ENCODE results near the gene GLIPR1L2. TPM values are rescaled to one million over a fixed set of nuclear protein-coding genes. Genes with fewer than 3 reads are reported as not detected.
"Not testable (repeated sequence)": the region's sequence is repeated elsewhere in the genome, so short reads cannot be mapped to it uniquely, and the experiment has no call there.

The GLIPR1L2 gene
- total RNA-seq, 2 experiments from 2014 or later, result 0.44 to 0.56 TPM

DNA sequence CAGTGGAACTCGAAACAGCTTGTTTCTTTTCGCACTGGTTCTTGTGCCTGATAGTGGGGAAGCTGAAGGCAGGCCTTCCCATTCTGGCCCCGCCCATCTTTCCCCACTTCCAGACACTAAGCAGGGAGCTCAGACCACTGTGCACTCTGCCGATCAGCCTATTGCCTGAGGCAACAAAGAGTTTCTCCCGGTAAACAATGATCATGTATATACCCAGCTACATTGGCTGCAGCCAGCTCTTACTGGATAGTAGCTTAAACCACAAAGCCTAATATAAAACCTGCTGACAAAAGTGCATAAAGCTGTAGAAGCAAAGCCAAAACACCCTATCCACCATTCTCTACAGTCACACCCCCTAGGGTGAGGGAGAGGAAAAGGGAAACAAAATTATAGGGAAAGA lies 65.0 kb downstream of the GLIPR1L2 start:
- no peaks in the 10 kb centered on the region for H3K9me3 Mint-ChIP-seq
- no peaks in the 10 kb centered on the region for H3K27me3 ChIP-seq (ENCODE audit: control insufficient read depth in 1 of 2, insufficient read depth in 2 of 2, low read length in 2 of 2)
- no peak for ATAC-seq (ENCODE audit: poor library complexity)

DNA sequence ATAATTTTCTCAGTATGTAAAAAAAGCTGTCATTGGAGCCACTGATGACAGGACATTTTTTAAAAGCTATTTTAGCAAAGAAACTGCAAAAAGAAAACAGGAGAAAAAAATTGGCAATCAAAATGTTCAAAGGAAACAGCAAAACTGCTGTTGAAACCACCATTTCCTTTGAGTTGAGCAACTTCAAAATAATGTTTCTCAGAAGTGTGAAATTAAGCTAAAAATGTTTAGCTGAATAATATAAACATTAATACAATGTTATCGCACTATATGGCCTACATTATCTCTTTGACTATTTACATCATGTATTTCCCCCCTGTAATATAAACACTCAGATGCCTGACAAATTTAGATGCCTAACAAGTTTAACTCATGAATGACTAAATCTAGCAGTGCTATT lies 66.3 kb downstream of the GLIPR1L2 start:
- Mint-ChIP-seq H3K4me3 (no peak overlapping the region), H3K27ac (no peak overlapping the region), H3K4me1 (ENCODE audit: low read depth) (peaks cover 41% of the 10 kb centered on the region), H3K36me3 (ENCODE audit: low read depth) (no peaks in the 10 kb centered on the region), H3K27me3 (no peaks in the 10 kb centered on the region), H3K9me3 (no peaks in the 10 kb centered on the region)
- TF ChIP-seq, protein P1, sequence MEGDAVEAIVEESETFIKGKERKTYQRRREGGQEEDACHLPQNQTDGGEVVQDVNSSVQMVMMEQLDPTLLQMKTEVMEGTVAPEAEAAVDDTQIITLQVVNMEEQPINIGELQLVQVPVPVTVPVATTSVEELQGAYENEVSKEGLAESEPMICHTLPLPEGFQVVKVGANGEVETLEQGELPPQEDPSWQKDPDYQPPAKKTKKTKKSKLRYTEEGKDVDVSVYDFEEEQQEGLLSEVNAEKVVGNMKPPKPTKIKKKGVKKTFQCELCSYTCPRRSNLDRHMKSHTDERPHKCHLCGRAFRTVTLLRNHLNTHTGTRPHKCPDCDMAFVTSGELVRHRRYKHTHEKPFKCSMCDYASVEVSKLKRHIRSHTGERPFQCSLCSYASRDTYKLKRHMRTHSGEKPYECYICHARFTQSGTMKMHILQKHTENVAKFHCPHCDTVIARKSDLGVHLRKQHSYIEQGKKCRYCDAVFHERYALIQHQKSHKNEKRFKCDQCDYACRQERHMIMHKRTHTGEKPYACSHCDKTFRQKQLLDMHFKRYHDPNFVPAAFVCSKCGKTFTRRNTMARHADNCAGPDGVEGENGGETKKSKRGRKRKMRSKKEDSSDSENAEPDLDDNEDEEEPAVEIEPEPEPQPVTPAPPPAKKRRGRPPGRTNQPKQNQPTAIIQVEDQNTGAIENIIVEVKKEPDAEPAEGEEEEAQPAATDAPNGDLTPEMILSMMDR (IDR thresholded peaks at IDR 0.05), result no peak
- intact Hi-C loops (cut with DNase I, micrococcal nuclease), result loop anchor here in 1 of 2 experiments (2.0 kb wide), 1 partner anchor 24 kb away; the partner anchor contains the start of gene GLIPR1
- H3K4me3 ChIP-seq (ENCODE audit: low read length), result no peak overlapping the region
- no peaks in the 10 kb centered on the region for H3K27me3 ChIP-seq (ENCODE audit: control insufficient read depth in 1 of 2, insufficient read depth in 2 of 2, low read length in 2 of 2)
- no peak overlapping the region for H3K27ac ChIP-seq (ENCODE audit: low read depth in 1 of 2, low read length in 2 of 2)
- H3K4me1 ChIP-seq (ENCODE audit: insufficient read depth, low read length), result peaks cover 19% of the 10 kb centered on the region
- POLR2A ChIA-PET, result interaction anchor here (0.9 to 1.7 kb wide), 7 partner anchors 14 to 66 kb away, joined by 3 to 16 read pairs (median 6); partner anchors contain the start of genes GLIPR1, GLIPR1L2 and KRR1
- no peaks in the 10 kb centered on the region for H3K36me3 ChIP-seq (ENCODE audit: insufficient read depth, low read length)
- peak in 3 of 14 experiments; percentile 24 to 66 (median 27) for DNase-seq
- no peak for ATAC-seq (ENCODE audit: poor library complexity)
- CTCF ChIA-PET, result interaction anchor here (1.1 to 1.5 kb wide), 2 partner anchors 16 to 69 kb away, joined by 3 to 4 read pairs; no protein-coding TSS in a partner anchor
- H3K9me3 ChIP-seq (ENCODE audit: control insufficient read depth in 1 of 2, insufficient read depth in 1 of 2, low read length in 2 of 2), result no peaks in the 10 kb centered on the region

More for the DNA sequence above, 65.0 kb downstream of the GLIPR1L2 start:
- Histone ChIP-seq H3K4me3 (ENCODE audit: low read length) (no peak overlapping the region), H3K9me3 (ENCODE audit: control insufficient read depth in 1 of 2, insufficient read depth in 1 of 2, low read length in 2 of 2) (no peaks in the 10 kb centered on the region), H3K36me3 (ENCODE audit: insufficient read depth, low read length) (no peaks in the 10 kb centered on the region), H3K4me1 (ENCODE audit: insufficient read depth, low read length) (peaks cover 19% of the 10 kb centered on the region), H3K27ac (ENCODE audit: low read depth in 1 of 2, low read length in 2 of 2) (no peak overlapping the region)
- ChIA-PET CTCF (interaction anchor here (1.5 to 1.6 kb wide), 2 partner anchors 29 to 71 kb away, joined by 3 to 8 read pairs; no protein-coding TSS in a partner anchor), POLR2A (interaction anchor here (0.6 kb wide), 1 partner anchor 65 kb away, joined by 3 read pairs; the partner anchor contains the start of gene GLIPR1L2)
- Mint-ChIP-seq H3K4me1 (ENCODE audit: low read depth) (peaks cover 40% of the 10 kb centered on the region), H3K27me3 (no peaks in the 10 kb centered on the region), H3K4me3 (no peak overlapping the region), H3K27ac (no peak overlapping the region), H3K36me3 (ENCODE audit: low read depth) (no peaks in the 10 kb centered on the region)
- DNase-seq, result no peak
- TF ChIP-seq, protein P1 (IDR thresholded peaks at IDR 0.05), result no peak
- intact Hi-C loops (cut with DNase I, micrococcal nuclease), result loop anchor here in 1 of 2 experiments (2.0 kb wide), 1 partner anchor 25 kb away; the partner anchor contains the start of gene GLIPR1

DNA sequence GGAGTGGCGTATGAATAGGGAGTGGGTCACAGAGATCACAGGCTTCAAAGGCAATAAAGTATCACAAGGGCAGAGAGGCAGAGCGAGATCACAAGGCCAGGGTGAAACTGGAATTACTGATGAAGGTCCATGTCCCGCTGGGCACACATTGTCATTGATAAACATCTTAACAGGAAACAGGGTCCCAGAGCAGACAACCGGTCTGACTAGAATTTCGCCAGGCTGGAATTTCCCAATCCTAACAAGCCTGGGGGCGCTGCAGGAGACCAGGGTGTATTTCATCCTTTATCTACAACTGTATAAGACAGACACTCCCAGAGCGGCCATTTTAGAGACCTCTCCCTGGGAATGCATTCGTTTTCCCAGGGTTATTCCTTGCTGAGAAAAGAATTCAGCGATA lies 67.0 kb downstream of the GLIPR1L2 start:
- DNase-seq; H3K4me3 ChIP-seq (ENCODE audit: low read length); H3K36me3 Mint-ChIP-seq (ENCODE audit: low read depth); H3K4me3 Mint-ChIP-seq; H3K27me3 Mint-ChIP-seq; H3K9me3 Mint-ChIP-seq; H3K27ac Mint-ChIP-seq; H3K27ac ChIP-seq (ENCODE audit: low read depth in 1 of 2, low read length in 2 of 2); ATAC-seq (ENCODE audit: poor library complexity); CTCF ChIA-PET; H3K27me3 ChIP-seq (ENCODE audit: control insufficient read depth in 1 of 2, insufficient read depth in 2 of 2, low read length in 2 of 2); H3K9me3 ChIP-seq (ENCODE audit: control insufficient read depth in 1 of 2, insufficient read depth in 1 of 2, low read length in 2 of 2); H3K36me3 ChIP-seq (ENCODE audit: insufficient read depth, low read length): not testable (repeated sequence)
- H3K4me1 Mint-ChIP-seq (ENCODE audit: low read depth), result peaks cover 41% of the 10 kb centered on the region
- intact Hi-C loops (cut with DNase I, micrococcal nuclease), result loop anchor here in 1 of 2 experiments (2.0 kb wide), 1 partner anchor 23 kb away; the partner anchor contains the start of gene GLIPR1
- POLR2A ChIA-PET, result interaction anchor here (0.9 to 1.7 kb wide), 6 partner anchors 13 to 54 kb away, joined by 3 to 16 read pairs (median 4); partner anchors contain the start of genes GLIPR1 and KRR1
- peaks cover 19% of the 10 kb centered on the region for H3K4me1 ChIP-seq (ENCODE audit: insufficient read depth, low read length)
